ENCODE measurements around the gene AK4.

GRCh38 chr1:65177457-65177856 is 29.5 kb downstream of the AK4 start:
- TF ChIP-seq CTCF (conservative IDR thresholded peaks at IDR 0.05) (no peak), EZH2 (IDR thresholded peaks at IDR 0.05; ENCODE audit: low read depth) (no peak)

Data from PC-9 (cell line).